Inflammatory macrophage treated with lipopolysaccharide for 1 hour (primary cell): ENCODE results near the gene CRYL1.
A peak's percentile ranks its signal among the peaks of the same experiment; 100 is the strongest.

Source experiments
- DNase-seq, 2 donors: peaks; one replicate each; pipeline ENCODE4 v3.0.0-alpha.2; 2020 to 2022

CRYL1 gene

GRCh38 chr13:20491926-20492435 lies 33.7 kb downstream of the CRYL1 start:
- no peak for DNase-seq

- DNase-seq: peak; percentile 39 to 62
Observed at GRCh38 chr13:20489185-20489820, 36.4 kb downstream of the CRYL1 start.

DNA sequence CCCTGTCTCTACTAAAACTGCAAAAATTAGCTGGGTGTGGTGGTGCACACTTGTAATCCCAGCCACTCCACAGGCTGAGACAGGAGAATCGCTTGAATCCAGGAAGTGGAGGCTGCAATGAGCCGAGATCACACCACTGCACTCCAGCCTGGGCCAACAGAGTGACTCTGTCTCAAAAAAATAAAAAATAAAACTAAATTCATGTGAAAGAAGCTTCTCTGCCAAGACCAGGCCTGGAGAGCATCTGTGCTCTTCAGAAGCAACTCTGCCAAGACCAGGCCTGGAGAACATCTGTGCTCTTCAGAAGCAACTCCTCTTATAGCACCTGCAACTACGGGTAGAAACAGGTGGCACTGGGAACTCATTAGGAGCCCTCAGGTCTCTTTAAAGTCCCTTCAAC lies 37.7 kb downstream of the CRYL1 start:
- no peak for DNase-seq

DNA sequence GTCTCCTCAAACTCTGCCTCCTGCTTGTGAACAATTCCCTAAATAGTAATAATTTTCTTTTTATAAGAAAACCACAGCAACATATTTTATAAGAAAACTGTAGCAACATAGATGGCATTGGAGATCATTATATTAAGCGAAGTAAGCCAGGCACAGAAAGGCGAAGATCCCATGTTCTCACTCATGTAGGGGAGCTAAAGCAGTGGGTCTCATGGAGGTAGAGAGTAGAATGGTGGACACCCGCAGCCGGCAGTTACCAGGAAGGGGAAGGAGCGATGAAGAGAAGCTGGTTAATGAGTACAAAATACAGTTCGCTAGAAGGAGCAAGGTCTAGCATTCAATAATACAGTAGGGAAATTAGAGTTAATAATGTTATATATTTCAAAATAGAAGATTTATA lies 42.9 kb downstream of the CRYL1 start:
- no peak for DNase-seq

DNA sequence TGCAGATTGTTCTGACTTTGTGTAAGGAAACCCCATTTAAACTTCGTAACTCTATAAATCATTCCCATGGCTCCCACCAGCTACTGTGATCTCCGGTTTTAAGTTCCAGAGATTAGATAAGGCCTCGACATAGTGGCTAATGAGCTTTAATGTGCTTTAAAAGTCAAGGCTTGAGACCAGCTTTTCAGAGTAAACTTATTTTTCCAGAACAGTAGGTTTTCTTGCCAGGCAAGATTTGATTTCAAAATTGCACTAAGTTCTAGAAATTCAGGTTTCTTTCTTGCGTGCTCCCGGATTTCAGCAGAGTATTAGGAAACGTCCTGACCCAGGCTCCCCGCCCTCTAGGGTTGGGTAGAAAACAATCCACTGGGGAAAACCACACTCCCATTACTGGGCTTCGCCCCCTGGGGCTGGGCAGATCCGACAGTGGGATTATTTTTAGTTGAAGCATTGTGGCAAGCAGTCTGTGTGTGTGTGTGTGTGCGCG lies 43.3 kb downstream of the CRYL1 start:
- no peak for DNase-seq

DNA sequence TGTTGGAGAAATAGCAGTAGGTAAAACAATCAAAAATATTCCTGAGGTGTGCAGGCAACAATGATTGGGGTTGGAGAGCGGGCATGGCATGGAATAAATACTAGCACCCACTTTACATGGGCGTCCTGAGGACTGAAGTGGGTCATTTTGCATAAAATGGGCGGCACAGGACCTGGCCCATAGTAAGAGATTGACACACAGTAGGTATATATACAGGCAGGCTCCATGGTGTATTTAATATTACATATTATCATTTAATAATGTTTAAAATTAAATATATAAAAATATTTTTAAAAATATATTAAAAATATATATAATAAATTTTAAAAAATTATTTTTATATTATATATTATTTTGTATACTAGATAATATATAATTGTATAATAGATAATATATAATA lies 48.3 kb downstream of the CRYL1 start:
- no peak for DNase-seq

- DNase-seq: no peak
Observed at GRCh38 chr13:20475927-20476691, 49.5 kb downstream of the CRYL1 start.

- DNase-seq: no peak
Observed at GRCh38 chr13:20474515-20474914, 51.1 kb downstream of the CRYL1 start.

GRCh38 chr13:20473888-20474287 lies 51.8 kb downstream of the CRYL1 start:
- DNase-seq: no peak

GRCh38 chr13:20473139-20473538 lies 52.5 kb downstream of the CRYL1 start:
- no peak for DNase-seq

DNA sequence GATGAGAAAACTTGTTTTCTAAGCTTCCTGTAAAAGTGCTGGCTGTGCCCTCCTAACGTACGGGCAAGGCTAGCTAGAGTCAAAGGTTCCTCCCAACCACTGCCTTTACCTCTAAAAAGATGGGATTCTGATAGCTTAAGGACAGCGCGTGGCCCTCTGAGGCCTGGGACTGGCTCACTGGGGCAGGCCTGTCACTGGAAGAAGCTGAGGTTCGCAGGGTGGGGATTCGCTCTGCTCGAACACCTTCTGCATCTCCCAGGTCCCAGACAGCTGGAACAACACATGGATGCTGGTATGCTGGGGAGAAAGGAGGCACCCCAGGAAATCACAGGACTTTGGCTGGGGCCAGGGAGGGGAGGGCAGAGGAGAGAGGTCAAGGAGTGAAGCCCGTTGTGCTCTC lies 53.1 kb downstream of the CRYL1 start:
- DNase-seq: no peak

DNA sequence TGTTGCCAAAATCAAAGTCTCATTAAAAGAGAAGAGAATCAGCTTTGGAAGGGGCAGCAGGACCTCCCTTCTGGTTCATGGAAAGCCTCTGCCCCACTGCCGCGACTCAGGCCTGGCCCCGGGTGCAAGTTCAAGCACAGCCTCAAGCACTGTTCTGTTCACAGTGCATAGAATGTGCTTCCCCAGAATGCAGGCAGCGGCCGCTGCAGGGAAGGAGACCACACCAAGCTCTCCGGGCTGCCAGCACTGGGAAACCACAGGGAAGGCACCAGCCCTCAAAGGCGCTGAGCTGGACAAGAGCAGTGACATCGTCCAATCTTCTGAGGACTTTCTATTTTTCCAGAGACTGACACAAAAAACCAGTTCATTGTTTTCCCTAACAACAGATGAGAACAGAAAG lies 55.5 kb downstream of the CRYL1 start:
- no peak for DNase-seq

- DNase-seq: no peak
Observed at GRCh38 chr13:20466371-20466770, 59.3 kb downstream of the CRYL1 start.

- DNase-seq: no peak
Observed at GRCh38 chr13:20465218-20465879, 60.3 kb downstream of the CRYL1 start.

GRCh38 chr13:20462921-20463320 lies 62.7 kb downstream of the CRYL1 start:
- DNase-seq: no peak

DNA sequence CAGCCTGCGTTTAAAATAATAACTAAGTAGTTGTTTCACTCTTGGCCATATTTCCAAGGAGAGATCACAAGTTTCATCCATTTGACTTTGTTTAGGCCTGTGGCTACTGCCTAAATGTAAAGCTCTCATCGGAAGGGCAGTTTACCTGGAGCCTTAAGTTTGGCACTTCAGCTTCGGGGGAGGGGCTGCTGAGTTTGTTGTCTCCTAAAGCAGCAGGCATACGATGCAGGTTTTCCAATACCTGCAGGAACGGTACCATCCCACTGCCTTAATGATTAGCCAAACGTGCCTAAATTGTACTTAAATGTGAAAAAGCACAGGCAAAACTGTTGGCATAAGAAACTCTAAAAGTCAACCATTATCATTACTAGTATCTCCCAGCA lies 63.1 kb downstream of the CRYL1 start:
- DNase-seq: no peak

- no peak for DNase-seq
Observed at GRCh38 chr13:20461860-20462532, 63.7 kb downstream of the CRYL1 start.

GRCh38 chr13:20461481-20461859 lies 64.2 kb downstream of the CRYL1 start:
- DNase-seq: no peak

DNA sequence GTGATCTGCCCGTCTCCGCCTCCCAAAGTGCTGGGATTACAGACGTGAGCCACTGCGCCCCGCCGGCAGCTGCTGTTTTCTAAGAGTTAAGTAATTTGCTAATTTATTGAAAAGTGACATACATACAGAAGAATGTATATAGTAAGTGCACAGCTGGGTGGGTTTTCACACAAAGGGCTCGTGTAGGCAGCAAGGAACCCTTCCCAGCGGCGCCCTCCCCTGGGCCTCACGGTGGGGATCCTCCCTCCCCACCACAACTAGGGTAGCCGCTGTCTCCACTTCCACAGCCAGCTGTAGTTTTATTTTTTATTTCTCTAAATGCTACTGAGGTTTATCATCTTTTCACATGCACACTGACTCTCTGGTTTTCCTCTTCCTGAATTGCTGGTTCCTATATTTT lies 64.9 kb downstream of the CRYL1 start:
- DNase-seq: no peak

DNA sequence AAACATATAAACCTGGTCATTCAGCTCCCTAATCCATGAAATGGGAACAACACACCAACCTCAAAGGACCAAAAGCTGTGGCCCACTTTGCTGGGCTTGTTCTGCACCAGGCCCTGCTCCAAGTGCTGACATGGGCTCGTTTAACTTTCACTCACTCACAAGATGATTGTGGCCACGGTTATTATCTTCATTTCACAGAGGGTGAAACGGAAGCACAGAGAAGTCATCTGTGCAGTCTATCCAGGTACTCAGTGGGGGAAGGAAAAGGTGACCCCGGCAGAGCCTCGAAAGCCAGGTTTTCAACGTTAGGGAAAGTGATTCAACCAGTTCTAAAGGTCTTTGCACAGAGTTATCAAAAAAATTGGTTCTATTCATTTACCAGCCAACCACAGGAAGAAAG lies 68.0 kb downstream of the CRYL1 start:
- no peak for DNase-seq

DNA sequence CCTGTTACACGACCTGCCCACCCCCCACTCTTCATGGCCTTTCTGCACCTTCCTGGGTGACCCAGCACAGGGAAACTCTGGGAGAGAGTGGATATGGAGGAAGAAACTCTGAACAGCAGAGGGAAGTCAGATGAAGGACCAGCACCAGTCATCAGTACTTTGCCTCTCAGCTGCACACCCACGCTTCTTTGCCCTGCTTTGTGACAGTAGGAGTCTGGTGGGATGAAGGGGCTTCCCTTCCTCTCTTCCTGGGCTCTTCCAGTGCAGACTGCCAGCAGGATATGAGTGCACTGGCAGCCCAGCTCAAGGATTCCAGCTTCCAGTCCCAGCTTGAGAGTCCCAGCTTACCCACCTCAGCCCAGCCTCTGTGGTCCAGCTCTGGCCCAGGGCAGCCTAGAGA lies 68.9 kb downstream of the CRYL1 start:
- DNase-seq: peak; percentile 7 to 32

GRCh38 chr13:20451397-20451796 lies 74.3 kb downstream of the CRYL1 start:
- no peak for DNase-seq

- no peak for DNase-seq
Observed at GRCh38 chr13:20448470-20448869, 77.2 kb downstream of the CRYL1 start.
